Esophagus squamous epithelium (tissue), 4 donors: ENCODE data around the gene LARGE1.

Experiments
- POLR2A ChIP-seq, 4 donors: fragments of 450-650 bp; IDR thresholded peaks; one replicate each; pipeline ENCODE4 v1.6.1; 2017; ENCODE audit warnings: antibody characterized with exemption in 4 of 4, mild to moderate bottlenecking in 4 of 4, moderate library complexity in 3 of 4
- TF ChIP-seq, protein P1 (sequence below), 6 experiments: fragments of 450-650 bp in 4 of 6; fragments of 200-600 bp in 2 of 6; sonication (generic) in 2 of 6; IDR thresholded peaks; one replicate each; pipeline ENCODE4 v1.5.1; 2016 to 2019; ENCODE audit warnings: antibody characterized with exemption in 6 of 6, mild to moderate bottlenecking in 4 of 6, moderate library complexity in 4 of 6

GRCh38 chr22:33699176-33699575, 221.1 kb downstream of the LARGE1 start:
- TF ChIP-seq, protein P1, sequence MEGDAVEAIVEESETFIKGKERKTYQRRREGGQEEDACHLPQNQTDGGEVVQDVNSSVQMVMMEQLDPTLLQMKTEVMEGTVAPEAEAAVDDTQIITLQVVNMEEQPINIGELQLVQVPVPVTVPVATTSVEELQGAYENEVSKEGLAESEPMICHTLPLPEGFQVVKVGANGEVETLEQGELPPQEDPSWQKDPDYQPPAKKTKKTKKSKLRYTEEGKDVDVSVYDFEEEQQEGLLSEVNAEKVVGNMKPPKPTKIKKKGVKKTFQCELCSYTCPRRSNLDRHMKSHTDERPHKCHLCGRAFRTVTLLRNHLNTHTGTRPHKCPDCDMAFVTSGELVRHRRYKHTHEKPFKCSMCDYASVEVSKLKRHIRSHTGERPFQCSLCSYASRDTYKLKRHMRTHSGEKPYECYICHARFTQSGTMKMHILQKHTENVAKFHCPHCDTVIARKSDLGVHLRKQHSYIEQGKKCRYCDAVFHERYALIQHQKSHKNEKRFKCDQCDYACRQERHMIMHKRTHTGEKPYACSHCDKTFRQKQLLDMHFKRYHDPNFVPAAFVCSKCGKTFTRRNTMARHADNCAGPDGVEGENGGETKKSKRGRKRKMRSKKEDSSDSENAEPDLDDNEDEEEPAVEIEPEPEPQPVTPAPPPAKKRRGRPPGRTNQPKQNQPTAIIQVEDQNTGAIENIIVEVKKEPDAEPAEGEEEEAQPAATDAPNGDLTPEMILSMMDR (IDR thresholded peaks at IDR 0.05): no peak
- no peak for TF ChIP-seq POLR2A (IDR thresholded peaks at IDR 0.05)
